GM21515 (cell line): ENCODE results near the gene MAP2K7.

Experiments
- ATAC-seq: cut with Tn5 transposase; IDR thresholded peaks from one replicate; pipeline ENCODE4 v1.9.1; 2021; ENCODE audit not compliant: unreplicated experiment

The MAP2K7 gene

DNA sequence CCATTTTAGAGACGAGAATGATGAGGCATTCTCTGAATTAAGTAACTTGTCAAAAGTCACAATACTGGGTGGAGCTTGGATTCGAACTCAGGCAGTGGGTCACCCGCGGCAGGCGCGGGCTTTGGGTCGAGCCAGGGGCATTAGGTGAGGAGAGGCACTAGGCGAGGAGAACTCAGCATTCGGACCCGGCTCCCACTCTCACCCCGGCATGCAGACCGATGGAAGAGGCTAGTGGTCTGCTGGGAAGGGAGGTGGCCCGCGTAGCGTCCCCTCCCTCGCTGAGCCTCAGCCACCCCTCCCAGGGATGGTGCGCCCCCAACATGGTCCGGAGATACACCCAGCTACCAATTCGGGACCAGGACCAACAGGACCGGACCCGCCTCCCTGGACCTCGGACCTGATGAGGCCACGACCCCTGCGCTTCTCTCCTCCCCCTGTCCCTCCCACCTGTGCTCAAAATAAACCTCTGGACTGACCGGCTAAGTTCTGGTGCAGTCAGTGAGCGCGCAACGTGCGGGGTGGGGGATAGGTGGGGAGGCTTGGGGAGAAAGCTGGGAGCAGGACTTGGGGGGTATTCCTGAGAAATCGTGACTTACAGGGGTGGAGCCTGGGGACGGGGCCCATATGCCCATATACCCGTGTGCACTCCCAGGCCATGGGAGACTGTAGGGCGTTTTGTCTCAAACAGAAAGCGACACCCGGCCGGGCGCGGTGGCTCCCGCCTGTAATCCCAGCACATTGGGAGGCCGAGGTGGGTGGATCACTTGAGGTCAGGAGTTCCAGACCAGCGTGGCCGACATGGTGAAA is 15.1 kb downstream of the MAP2K7 start:
- ATAC-seq: no peak

DNA sequence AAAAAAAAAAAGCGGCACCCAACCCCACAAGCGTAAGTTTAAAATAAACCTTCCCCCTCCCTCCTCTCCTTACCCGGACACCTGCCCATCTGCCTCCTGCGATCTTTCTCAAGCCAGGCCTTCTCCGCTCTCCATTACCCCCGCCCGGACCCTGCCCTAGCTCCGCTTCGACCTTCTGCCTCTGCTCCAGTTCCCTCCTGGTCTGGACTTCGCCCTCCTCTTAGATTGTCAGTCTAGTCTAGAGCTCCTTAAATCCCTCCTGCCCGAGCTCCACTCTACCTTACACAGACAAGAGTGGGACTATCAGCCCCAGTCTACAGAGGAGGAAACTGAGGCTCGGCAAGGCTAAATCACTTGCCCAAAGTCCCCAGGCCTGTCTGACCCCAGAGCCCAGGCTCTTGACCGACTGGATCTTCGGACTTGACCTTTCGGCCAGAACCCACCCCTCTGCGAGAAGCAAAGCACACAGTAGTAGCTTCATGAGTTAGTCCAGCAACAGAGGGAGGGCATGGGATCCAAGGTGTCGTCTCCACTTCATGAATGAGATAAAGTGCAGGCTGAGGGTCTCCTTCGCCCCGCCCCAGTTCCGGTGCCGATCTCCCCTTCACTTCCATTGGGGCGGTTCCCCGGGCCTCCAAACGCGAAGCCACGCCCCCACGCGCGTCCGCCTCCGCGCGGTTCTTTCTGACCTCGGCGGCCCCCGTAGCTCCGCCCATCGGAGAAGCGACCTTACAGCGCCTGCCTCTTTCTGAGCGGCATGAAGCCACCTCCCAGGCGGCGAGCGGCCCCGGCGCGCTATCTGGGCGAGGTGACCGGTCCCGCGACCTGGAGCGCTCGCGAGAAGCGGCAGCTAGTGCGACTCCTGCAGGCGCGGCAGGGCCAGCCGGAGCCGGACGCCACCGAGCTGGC is 16.2 kb downstream of the MAP2K7 start, which contains the start of gene SNAPC2:
TSS of gene SNAPC2 (plus strand) at position 729 of the 909 bp plus-strand sequence. CDS start at position 758, 29 bp downstream.
- peak; percentile 45 for ATAC-seq

DNA sequence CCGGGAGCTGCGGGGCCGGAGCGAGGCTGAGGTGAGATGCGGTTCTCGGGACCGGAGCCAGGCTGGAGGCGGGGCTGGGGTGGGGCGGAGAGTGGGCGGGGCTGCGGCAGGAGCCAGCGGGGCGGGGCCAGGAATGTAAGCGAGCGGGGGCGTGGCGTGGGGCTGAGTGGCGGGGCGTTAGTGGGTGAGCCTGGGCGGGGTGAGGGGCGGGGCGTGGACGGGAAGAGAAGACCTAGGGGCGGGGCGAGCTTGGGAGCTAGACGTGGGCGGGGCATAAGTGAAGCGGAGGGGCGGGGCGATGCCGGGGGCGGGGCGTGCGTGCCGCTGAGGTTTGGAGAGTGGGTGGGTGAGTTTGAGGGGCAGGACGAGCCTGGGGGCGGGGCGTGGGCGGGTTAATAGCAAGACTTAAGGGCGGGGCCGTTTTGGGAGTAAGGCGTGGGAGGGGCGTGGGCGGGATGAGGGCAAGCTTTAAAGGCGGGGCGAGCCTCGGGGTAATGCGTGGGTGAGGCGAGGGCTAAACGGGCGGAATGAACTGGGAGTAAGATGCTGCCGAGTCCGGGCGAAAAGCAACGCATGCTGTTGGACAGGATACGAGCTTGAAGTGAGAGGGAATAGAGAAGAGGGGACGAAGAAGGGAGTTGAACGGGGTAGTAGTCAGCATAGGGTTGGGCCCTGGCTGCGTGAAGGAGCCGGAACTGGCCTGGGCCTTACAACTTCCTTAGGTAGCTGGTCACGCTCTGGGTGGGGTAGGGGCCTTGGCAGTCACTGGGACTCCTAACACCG is 17.0 kb downstream of the MAP2K7 start:
- peak; percentile 32 for ATAC-seq

DNA sequence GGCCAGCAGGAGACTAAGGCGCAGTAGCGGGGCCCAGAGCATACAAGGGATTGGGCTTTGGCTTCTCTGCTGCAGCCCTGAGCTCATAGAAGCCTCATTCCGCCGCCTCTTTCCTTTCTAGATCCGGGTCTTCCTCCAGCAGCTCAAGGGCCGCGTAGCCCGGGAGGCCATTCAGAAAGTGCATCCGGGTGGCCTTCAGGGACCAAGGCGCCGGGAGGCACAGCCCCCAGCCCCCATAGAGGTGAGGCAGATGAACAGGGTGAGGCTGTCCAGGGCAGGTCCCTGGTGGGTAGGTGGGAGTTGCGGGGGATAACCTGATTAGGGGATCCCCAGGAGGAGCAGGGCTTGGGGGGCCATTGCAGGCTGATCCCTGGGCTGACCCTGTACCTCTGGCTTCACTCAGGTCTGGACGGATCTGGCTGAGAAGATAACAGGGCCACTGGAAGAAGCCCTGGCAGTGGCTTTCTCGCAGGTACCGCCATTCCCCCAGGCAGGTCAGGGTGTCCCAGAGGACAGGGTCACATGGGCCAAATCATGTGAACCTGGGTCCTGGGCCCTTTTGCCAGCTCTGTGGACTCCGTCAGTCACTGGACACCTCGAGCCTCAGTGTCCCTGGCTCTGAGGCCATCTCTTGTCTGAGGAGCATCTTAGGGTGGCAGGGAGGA is 17.8 kb downstream of the MAP2K7 start:
- ATAC-seq: no peak

DNA sequence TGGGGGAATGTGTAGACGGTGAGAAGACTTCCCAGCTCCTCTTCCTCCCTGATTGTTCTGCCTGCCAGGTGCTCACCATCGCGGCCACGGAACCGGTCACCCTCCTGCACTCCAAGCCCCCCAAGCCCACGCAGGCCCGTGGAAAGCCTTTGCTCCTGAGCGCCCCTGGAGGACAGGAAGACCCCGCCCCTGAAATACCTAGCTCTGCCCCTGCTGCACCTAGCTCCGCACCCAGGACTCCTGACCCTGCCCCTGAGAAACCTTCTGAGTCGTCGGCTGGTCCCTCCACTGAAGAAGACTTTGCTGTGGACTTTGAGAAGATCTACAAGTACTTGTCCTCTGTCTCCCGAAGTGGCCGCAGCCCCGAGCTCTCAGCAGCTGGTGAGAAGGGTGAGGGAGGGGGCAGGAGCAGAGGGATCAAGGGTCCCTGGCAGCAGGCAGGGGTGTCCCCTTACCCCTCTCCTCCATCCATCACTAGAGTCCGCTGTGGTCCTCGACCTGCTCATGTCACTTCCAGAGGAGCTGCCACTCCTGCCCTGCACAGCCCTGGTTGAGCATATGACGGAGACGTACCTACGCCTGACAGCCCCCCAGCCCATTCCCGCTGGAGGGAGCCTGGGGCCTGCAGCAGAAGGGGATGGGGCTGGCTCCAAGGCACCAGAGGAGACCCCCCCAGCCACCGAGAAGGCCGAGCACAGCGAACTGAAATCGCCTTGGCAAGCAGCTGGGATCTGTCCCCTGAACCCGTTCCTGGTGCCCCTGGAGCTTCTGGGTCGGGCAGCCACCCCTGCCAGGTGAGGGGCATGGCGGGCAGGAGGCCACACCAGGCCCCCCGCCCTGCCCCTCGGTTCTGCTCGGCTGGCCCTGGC is 18.5 kb downstream of the MAP2K7 start:
- ATAC-seq: no peak

DNA sequence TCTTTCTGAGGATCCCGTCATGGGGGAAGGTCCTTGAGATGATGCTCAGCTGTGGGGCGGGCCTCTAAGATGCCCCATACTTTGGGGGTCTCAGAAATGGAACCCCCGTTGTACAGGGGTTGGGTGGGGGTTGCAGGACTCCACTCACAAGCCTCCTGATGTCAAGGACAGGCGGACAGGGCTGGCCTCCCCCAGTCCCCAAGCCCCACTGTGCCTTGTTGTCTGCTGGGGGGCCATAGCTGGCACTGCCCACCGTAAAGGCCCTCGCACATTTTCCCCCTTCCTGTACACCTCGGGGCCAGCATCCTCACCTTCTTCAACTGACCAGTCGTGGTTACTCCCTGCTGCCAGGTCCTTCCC is 19.1 kb downstream of the MAP2K7 start:
- ATAC-seq: no peak

DNA sequence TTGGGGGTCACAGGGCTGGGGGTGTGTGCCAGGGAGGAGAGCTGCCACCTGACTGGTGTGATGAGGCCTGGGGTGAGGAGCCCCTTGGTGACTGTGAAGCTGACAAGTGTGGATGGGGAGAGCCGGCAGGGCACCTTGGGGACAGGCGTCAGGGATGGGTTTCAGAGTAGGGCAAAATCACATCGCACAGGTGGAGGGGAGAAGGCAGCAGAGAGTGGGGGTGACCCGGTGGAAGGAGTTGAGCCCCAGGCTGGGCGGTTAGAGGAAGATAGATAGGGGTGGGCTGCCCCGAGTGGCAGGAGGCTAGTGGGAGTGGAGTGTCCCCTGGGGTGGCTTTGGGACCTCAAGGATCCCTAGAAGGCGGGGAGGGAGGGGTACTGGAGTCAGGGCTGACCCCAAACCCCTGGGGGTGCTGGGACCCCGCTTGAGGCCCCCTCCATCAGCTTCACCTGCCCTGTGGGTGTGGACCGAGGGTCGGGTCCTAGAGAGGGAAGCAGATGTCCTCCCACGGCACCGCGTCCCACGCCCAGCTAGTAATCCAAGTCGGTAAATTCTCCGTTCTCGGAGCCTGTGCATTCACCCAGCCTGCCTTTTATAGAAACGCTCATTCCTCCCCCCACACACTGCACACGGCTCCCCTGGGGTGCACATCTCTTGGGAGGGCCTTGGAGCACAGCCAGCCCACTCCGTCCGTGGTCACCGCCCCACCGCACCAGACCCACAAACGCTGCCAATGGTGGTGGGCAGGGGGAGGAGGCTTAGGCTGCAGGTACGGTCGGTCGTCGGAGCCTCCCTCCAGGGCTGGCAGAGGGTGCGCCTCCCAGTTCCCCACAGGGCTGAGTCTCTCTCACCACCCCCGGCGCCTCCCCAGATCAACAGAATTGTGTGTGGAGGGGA is 19.9 kb downstream of the MAP2K7 start:
- no peak for ATAC-seq

DNA sequence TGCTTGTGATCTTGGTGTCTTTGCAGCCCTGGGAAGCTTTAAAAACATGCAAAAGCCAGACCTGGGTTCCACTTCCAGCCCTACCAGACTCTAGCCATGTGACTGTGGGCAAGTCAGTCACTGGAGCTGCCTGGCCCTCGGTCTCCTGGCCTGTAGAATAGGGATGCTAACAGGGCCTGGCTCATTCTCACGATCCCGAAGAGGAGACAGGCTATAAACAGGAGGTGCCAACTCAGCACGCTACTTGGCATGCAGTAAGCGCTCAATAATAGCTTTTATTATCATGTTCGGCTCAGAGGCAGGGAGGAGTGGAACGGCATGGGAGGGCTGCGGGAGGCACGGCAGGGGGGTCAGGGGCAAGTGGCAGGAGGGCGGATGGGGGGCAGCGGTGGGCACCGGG is 20.6 kb downstream of the MAP2K7 start:
- ATAC-seq: no peak

DNA sequence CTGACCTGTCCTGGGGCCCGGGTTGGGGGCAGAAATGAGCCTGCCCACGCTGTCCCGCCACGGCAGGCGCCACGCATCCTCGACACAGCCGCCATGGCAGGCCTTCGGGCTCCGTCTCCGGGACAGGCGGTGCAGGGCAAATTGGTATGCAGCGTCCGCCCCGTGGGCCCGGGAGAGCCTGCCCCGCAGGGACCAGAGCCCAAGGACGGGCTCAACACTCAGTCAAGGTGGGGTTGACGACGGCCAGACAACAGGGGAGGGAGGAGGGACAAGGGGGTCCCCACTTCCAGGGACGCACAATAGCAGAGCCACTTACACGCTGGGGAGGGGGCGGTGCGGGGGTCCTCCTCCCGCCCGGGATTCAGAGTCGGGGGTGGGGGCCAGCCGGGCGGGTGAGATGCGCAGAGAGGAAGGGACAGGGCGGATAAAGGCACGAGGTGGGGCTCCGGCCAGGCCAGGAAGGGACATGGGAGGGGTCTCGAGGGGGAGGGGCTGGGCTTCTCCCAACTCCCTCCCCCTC is 21.0 kb downstream of the MAP2K7 start:
- no peak for ATAC-seq

DNA sequence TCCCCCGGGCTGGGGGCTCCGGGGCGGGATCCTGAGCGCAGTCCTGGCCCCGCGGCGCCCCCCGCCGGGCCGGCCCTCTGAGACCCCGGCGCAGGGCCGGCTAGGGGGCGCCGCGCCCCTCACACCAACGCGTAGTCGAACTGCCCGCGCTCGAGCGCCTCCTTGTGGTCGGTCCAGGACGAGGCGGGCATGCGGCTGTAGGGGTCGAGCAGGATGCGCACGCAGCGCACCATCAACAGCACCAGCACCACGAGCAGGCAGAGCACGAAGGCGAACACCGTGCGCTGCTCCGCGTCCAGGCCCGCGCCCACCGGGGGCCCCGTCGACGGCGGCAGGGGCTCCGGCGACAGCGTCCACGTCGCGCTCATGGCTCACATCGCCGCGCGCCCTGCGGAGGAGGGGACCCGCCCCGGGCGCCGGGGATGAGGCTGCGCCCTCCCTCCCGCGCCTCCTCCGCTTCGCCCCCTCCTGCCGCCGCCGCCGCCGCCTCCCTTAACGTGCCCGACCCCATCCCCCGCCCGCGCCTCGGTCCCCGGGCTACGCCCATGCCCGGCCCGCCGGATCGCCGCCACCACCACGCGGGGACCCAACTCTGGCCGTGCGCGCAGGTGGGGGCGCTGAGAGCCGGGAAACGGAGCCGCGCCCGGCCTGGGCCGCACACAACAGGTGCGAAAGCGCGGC is 21.6 kb downstream of the MAP2K7 start:
- no peak for ATAC-seq

DNA sequence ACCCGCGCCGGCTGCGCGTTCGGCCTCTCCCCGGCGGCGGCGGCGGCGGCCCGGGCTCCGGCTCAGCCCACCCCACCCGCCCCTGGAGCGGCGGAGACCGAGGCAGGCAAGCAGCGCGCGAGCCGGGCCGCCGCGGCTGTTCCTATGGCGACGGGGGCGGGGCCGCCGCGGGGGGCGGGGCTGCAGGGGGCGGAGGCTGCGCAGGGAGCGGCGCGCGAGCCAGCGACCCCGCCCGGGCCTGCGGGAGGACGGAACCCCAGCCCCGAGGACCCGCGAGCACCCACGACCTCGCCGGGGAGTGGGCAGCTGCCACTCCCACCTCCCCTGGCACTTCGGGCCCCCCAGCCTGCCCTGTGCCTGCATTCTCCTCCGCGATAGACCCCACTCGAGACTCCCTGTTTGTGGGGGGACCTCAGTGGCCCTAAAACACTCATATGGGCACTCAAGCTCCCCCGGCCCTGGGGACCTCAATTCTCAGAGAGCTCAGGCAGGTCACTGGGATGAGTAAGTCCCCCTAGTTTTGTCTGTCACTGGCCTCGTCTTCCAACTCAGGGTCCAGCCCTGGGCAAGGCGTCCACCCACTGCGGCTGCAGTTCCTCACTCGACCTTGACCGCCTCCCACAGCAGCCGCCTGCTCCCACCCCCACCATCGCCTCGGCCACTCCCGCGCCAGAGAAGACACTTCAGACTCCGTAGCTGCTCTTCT is 22.5 kb downstream of the MAP2K7 start, which contains the start of gene CTXN1:
TSS of gene CTXN1 (minus strand) at position 115 of the 706 bp plus-strand sequence. CDS start 597 bp downstream, outside the sequence.
- no peak for ATAC-seq

DNA sequence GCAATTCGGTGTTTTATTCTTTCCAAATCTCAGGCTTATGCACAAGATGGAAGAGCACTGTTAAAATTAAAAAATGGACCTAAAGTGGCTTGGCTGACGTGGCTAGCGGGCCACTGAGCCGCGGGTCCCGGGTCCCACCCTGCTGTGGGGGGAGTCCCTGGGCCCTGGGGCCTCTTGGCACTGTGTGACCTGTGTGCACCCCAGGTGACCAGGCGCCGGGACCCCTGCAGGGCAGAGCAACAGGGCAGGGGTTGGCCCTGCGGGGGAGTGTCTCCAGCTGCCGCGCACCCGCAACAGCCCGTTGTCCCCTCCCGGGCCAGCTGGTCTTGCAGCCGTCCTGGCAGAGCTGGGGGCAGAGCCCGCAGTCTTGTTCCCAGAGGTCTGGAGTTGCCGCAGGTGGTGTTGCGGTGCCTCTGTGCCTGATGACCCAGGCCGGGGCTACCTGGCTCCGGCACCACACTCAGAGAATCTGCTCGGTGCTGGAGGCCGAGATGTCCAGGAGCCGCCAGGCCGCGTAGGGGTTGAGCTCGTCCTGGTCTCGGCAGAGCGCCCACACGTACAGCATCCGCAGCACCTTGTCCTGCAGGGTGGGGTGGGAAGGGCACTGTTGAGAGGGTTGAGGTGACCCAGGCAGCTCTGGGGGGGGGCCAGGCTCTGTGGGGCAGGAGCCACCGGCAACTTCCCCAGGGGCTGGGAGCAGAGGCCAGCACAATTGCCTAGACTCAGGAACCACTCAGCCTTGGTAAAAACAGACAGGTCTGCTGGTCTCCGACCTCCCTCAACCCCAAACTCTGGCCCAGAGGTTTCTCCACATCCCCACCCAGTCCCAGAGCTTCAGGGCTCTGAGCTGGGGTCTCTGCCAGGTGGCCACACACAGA is 23.3 kb downstream of the MAP2K7 start:
- no peak for ATAC-seq

DNA sequence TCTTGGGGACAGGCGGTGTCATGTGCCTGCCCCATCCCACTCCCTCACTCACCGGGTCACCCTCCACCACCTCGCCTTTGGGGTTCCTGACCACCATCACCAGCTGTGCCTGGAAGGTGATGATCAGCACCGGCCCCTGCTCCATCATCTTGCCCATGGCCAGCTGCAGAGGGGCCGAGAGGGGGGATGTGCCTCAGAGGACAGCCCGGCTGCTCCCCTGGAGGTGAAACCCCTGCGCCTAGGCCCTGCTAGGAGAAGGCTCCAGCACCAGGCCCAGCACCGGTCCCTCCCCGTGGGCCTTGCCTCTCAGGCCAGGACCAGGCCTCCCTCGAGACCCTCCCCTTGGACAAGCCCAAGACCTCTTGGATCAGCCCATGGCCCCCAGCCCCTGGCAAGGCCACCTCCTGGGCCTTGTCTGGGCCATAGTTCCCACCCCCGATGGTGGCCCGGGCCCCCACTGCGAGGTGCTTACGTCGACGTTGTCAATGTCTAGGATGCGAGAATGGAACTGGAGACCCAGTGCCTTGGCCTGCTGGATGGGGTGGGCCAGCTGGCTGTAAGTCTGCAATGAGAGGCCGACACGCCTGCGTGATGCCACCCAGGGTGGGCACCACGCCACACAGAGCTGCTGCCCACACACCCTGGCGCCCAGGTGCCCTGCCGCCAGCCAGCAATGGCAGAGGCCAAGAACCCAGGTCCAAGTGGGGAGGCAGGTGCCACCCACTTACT is 24.1 kb downstream of the MAP2K7 start:
- ATAC-seq: no peak

DNA sequence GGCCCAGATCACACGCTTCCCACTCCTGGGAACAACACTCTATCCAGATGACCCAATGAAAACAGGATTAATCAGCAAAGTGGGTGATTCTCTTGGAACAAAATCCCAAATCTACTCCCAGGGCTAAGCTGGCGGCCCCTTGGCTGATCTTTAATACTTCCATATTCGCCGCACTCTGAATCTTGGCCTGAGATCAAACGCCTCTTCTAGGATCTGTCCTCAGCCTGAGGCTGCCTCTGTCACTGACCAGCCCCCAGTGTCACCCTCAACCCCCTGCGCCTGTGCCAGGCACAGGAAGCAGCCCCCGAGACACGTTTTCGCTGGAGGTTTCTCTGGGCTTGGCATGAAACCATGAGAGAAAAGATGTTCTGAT is 24.6 kb downstream of the MAP2K7 start:
- ATAC-seq: no peak
